IMR-90 (cell line): ENCODE measurements around the gene SLC35B4. TPM values are rescaled to one million over a fixed set of nuclear protein-coding genes. Genes with fewer than 3 reads are reported as not detected.

Experiments
- ATAC-seq: fragments of 200-7000 bp; cut with Tn5 transposase; 2 replicates; pipeline ENCODE4 v1.9.1; 2020; ENCODE audit warnings: low read depth, mild to moderate bottlenecking, moderate library complexity
- BruUV-seq: library from RNA; stranded (reverse); fragments of 400-500 nt; replicated peaks from 2 replicates; lab custom pipeline; 2021; lab: Mats Ljungman, UMichigan
- CTCF ChIA-PET: fragments of 300-600 bp; formaldehyde crosslinking; extraction: SDS; loops from one replicate; lab custom pipeline; 2021; ENCODE audit warnings: antibody characterized with exemption; lab: Yijun Ruan, JAX
- POLR2A ChIA-PET: fragments of 300-600 bp; sonication (Branson Sonifier 250); formaldehyde crosslinking; loops from one replicate; lab custom pipeline; 2022; ENCODE audit warnings: antibody characterized with exemption; ENCODE audit not compliant: unreplicated experiment; lab: Charles Lee
- DNase-seq: peaks from one replicate; pipeline ENCODE4 v3.0.0; 2013
- H2AFZ ChIP-seq: replicated peaks from 2 replicates; pipeline ENCODE3; 2013; ENCODE audit warnings: low read length, mild to moderate bottlenecking; ENCODE audit not compliant: poor library complexity
- H2AK5ac ChIP-seq: 2 replicates; pipeline ENCODE4 v1.6.1; 2013; ENCODE audit warnings: low read depth, low read length, inconsistent platforms
- H2AK9ac ChIP-seq: replicated peaks from 2 replicates; pipeline ENCODE3; 2013; ENCODE audit warnings: mild to moderate bottlenecking, low read depth, low read length, moderate library complexity; ENCODE audit not compliant: poor library complexity
- H2BK120ac ChIP-seq: 2 replicates; pipeline ENCODE4 v1.6.1; 2013; ENCODE audit warnings: low read depth, low read length, inconsistent platforms
- H2BK15ac ChIP-seq: 3 replicates; pipeline ENCODE4 v1.6.1; 2013; ENCODE audit warnings: low read depth, low read length, inconsistent platforms
- H2BK20ac ChIP-seq: 2 replicates; pipeline ENCODE4 v1.6.1; 2013; ENCODE audit warnings: low read depth, mild to moderate bottlenecking, inconsistent platforms, low read length, moderate library complexity
- H2BK5ac ChIP-seq: 2 replicates; pipeline ENCODE4 v1.6.1; 2013; ENCODE audit warnings: mild to moderate bottlenecking, low read depth, low read length, inconsistent platforms; ENCODE audit not compliant: poor library complexity, severe bottlenecking
- H3K14ac ChIP-seq: replicated peaks from 2 replicates; pipeline ENCODE4 v1.6.1; 2013; ENCODE audit warnings: low read depth, low read length, inconsistent platforms
- H3K18ac ChIP-seq: 2 replicates; pipeline ENCODE4 v1.6.1; 2013; ENCODE audit warnings: low read depth, low read length, control low read depth
- H3K23ac ChIP-seq: 2 replicates; pipeline ENCODE4 v1.6.1; 2013; ENCODE audit warnings: low read depth, low read length, inconsistent platforms
- H3K27ac ChIP-seq: 2 replicates; pipeline ENCODE4 v1.5.1; 2013; ENCODE audit warnings: mild to moderate bottlenecking, control low read depth, low read length; ENCODE audit not compliant: insufficient read depth
- H3K27me3 ChIP-seq: 2 replicates; pipeline ENCODE4 v1.6.1; 2013; ENCODE audit warnings: low read length; ENCODE audit not compliant: control insufficient read depth, insufficient read depth
- H3K36me3 ChIP-seq: 2 replicates; pipeline ENCODE4 v1.6.1; 2013; ENCODE audit warnings: low read length, mixed read lengths; ENCODE audit not compliant: control insufficient read depth, insufficient read depth
- H3K4ac ChIP-seq: 2 replicates; pipeline ENCODE4 v1.6.1; 2013; ENCODE audit warnings: low read depth, low read length, inconsistent platforms
- H3K4me1 ChIP-seq: 2 replicates; pipeline ENCODE4 v1.6.1; 2013; ENCODE audit warnings: low read length, mixed read lengths; ENCODE audit not compliant: control insufficient read depth, insufficient read depth
- H3K4me2 ChIP-seq: 2 replicates; pipeline ENCODE4 v1.6.1; 2013; ENCODE audit warnings: low read depth, mild to moderate bottlenecking, control low read depth, low read length, moderate library complexity
- H3K4me3 ChIP-seq: 2 replicates; pipeline ENCODE4 v1.5.1; 2013; ENCODE audit warnings: low read depth, mild to moderate bottlenecking, control low read depth, low read length, moderate library complexity; ENCODE audit not compliant: insufficient read depth
- H3K56ac ChIP-seq: 2 replicates; pipeline ENCODE4 v1.6.1; 2013; ENCODE audit warnings: low read length, inconsistent platforms; ENCODE audit not compliant: insufficient read depth; ENCODE audit errors: extremely low read depth
- H3K79me1 ChIP-seq, 2 experiments: 2 replicates each; pipeline ENCODE4 v1.6.1; 2013; ENCODE audit warnings: low read length in 2 of 2, inconsistent platforms in 1 of 2, low read depth in 1 of 2
- H3K9ac ChIP-seq: 2 replicates; pipeline ENCODE4 v1.6.1; 2013; ENCODE audit warnings: low read depth, low read length, control low read depth
- H3K9me1 ChIP-seq: 2 replicates; pipeline ENCODE4 v1.6.1; 2013; ENCODE audit warnings: low read length, inconsistent platforms; ENCODE audit not compliant: insufficient read depth
- H3K9me3 ChIP-seq: 2 replicates; pipeline ENCODE4 v1.6.1; 2013; ENCODE audit warnings: low read length; ENCODE audit not compliant: control insufficient read depth, insufficient read depth
- H4K20me1 ChIP-seq: 2 replicates; pipeline ENCODE4 v1.6.1; 2013; ENCODE audit warnings: low read length, inconsistent platforms; ENCODE audit not compliant: insufficient read depth
- H4K5ac ChIP-seq: 2 replicates; pipeline ENCODE4 v1.6.1; 2013; ENCODE audit warnings: mild to moderate bottlenecking, low read depth, low read length, control low read depth
- H4K8ac ChIP-seq, 2 experiments: 2 replicates each; pipeline ENCODE4 v1.6.1; 2013; ENCODE audit warnings: low read depth in 2 of 2, low read length in 2 of 2, control low read depth in 1 of 2, inconsistent platforms in 1 of 2
- H4K91ac ChIP-seq: 2 replicates; pipeline ENCODE4 v1.6.1; 2013; ENCODE audit warnings: low read depth, low read length, inconsistent platforms; ENCODE audit not compliant: insufficient read depth
- BHLHE40 ChIP-seq: fragments of 150-350 bp; IDR thresholded peaks from 2 replicates; pipeline ENCODE4 v1.6.1; 2016; ENCODE audit warnings: mild to moderate bottlenecking, low read depth, low read length
- CEBPB ChIP-seq: IDR thresholded peaks from 2 replicates; pipeline ENCODE4 v1.6.1; 2012; ENCODE audit warnings: low read depth, low read length, improper control_type of control experiment
- CHD1 ChIP-seq: IDR thresholded peaks from 2 replicates; pipeline ENCODE4 v1.6.1; 2012; ENCODE audit warnings: low read depth, low read length, improper control_type of control experiment
- MAFK ChIP-seq: IDR thresholded peaks from 2 replicates; pipeline ENCODE4 v1.6.1; 2012; ENCODE audit warnings: low read depth, low read length, improper control_type of control experiment
- MXI1 ChIP-seq: IDR thresholded peaks from 2 replicates; pipeline ENCODE4 v1.6.1; 2012; ENCODE audit warnings: low read depth, mild to moderate bottlenecking, low read length, moderate library complexity, borderline replicate concordance
- NFE2L2 ChIP-seq: fragments of 150-350 bp; IDR thresholded peaks from 2 replicates; pipeline ENCODE4 v1.6.1; 2016; ENCODE audit warnings: low read depth, mild to moderate bottlenecking, low read length
- POLR2A ChIP-seq: IDR thresholded peaks from 2 replicates; pipeline ENCODE4 v1.6.1; 2012; ENCODE audit warnings: mild to moderate bottlenecking, low read depth, low read length
- RAD21 ChIP-seq: IDR thresholded peaks from 2 replicates; pipeline ENCODE4 v1.6.1; 2012; ENCODE audit warnings: low read length, improper control_type of control experiment
- RCOR1 ChIP-seq: IDR thresholded peaks from 2 replicates; pipeline ENCODE4 v1.6.1; 2012; ENCODE audit warnings: mild to moderate bottlenecking, low read length, improper control_type of control experiment; ENCODE audit not compliant: insufficient replicate concordance
- RFX5 ChIP-seq: IDR thresholded peaks from 2 replicates; pipeline ENCODE4 v1.8.0; 2012; ENCODE audit warnings: low read depth, mild to moderate bottlenecking, low read length, moderate library complexity
- SMC3 ChIP-seq: fragments of 150-350 bp; IDR thresholded peaks from 2 replicates; pipeline ENCODE4 v1.6.1; 2016; ENCODE audit warnings: low read depth, mild to moderate bottlenecking, antibody characterized with exemption, low read length, moderate library complexity
- WGBS, 2 experiments: methylation state at CpG; one replicate each; pipeline versions ENCODE4 v1.1.5 to v1.1.7; 2013; ENCODE audit warnings: missing lambda C conversion rate in 2 of 2; ENCODE audit not compliant: insufficient read length in 1 of 2; ENCODE audit errors: extremely low coverage in 2 of 2; 5-methylcytosine and 5-hydroxymethylcytosine counted together
- dilution Hi-C: fragments of 300-500 bp; cut with HindIII; formaldehyde crosslinking; loops from one replicate; pipeline ENCODE4 v1.14.3; 2018; ENCODE audit warnings: low sequenced_read_pairs; ENCODE audit not compliant: unreplicated experiment
- in situ Hi-C: fragments of 300-500 bp; cut with MboI; formaldehyde crosslinking; loops from 3 replicates; pipeline ENCODE4 v1.14.3; 2019; ENCODE audit warnings: low sequenced_read_pairs, inconsistent platforms, mixed read lengths
- intact Hi-C: fragments of 100-400 bp; cut with micrococcal nuclease; formaldehyde crosslinking; loops from 2 replicates; pipeline ENCODE4 v1.10.0; 2022
- polyA plus RNA-seq, 3 experiments: library from polyadenylated mRNA; depleted of rRNA; stranded (reverse); fragments of >200 nt; gene quantifications; 2 replicates each; pipeline ENCODE4 v1.2.3, GENCODE V29; 2012; ENCODE audit warnings: low replicate concordance in 1 of 3
- total RNA-seq: library from RNA; depleted of rRNA; stranded (reverse); fragments of >200 nt; gene quantifications from 2 replicates; pipeline ENCODE4 v1.2.3, GENCODE V29; 2012; rRNA removed
- TF ChIP-seq, protein P1 (sequence below): fragments of 150-350 bp; IDR thresholded peaks from 2 replicates; pipeline ENCODE4 v1.6.1; 2016; ENCODE audit warnings: low read depth, mild to moderate bottlenecking, low read length, moderate library complexity, borderline replicate concordance

SLC35B4 gene
- total and polyA plus RNA-seq, 2 of the 4 experiments (the other 2 are of a cell fraction), result 10.0 to 15.6 TPM

DNA sequence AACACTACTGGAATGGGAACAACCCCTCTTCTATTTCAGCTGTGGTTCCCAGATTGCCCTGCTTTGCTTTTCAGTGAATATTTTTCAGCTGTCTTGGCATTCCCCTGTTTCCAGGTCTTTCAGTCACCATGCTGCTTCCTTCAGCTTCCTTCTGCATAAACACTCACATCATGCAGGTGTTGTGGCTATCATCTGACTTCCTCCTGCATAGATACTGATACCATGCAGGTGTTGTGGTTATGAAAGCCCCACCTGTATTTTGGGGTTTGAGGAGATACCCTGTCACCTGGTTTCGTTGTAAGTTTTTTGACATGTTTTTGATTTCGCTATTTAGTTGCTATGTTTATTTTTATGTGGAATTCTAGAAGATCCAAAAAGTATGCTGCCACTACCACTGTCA lies 71.5 kb downstream of the SLC35B4 start:
- DNase-seq (no peak), ATAC-seq (no peak)
- Histone ChIP-seq H2BK20ac (no peak overlapping the region), H2BK15ac (no peak overlapping the region), H3K27me3 (no peaks in the 10 kb centered on the region), H3K9ac (no peak overlapping the region), H3K23ac (no peak overlapping the region), H3K27ac (no peak overlapping the region), H2AFZ (no peak overlapping the region), H4K20me1 (no peaks in the 10 kb centered on the region), H3K79me1 (no peaks in the 10 kb centered on the region), H2BK120ac (no peak overlapping the region), H3K4me3 (no peak overlapping the region), H4K91ac (no peak overlapping the region), H2BK5ac (no peak overlapping the region), H3K14ac (no peak overlapping the region), H2AK9ac (no peak overlapping the region), H3K4me1 (no peaks in the 10 kb centered on the region), H3K4me2 (no peak overlapping the region), H3K18ac (no peak overlapping the region), H3K9me1 (no peaks in the 10 kb centered on the region), H3K36me3 (no peaks in the 10 kb centered on the region), H2AK5ac (no peak overlapping the region), H4K5ac (no peak overlapping the region), H3K4ac (no peak overlapping the region), H3K56ac (no peak overlapping the region), H3K9me3 (no peaks in the 10 kb centered on the region), H4K8ac (no peak overlapping the region)
- no CpG with 5 or more reads among the region's 2 CpGs for WGBS, 2 experiments
- ChIA-PET CTCF (no interaction called here), POLR2A (no interaction called here)
- in situ Hi-C loops, result no loop called here
- intact Hi-C loops, result no loop called here
- BruUV-seq, result no TSS peak
- TF ChIP-seq MXI1 (no peak), RCOR1 (no peak), BHLHE40 (no peak), CEBPB (no peak), SMC3 (no peak), NFE2L2 (no peak), RFX5 (no peak), MAFK (no peak), POLR2A (no peak), CHD1 (no peak), RAD21 (no peak)
- TF ChIP-seq, protein P1, sequence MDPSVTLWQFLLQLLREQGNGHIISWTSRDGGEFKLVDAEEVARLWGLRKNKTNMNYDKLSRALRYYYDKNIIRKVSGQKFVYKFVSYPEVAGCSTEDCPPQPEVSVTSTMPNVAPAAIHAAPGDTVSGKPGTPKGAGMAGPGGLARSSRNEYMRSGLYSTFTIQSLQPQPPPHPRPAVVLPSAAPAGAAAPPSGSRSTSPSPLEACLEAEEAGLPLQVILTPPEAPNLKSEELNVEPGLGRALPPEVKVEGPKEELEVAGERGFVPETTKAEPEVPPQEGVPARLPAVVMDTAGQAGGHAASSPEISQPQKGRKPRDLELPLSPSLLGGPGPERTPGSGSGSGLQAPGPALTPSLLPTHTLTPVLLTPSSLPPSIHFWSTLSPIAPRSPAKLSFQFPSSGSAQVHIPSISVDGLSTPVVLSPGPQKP, result no peak
- dilution Hi-C loops, result no loop called here

Other genes starting within 250 kb of the SLC35B4 start
- gene LRGUK, start 189.6 kb downstream of the SLC35B4 start, total RNA-seq, result under 0.01 TPM in 1 of 2 replicates, not detected in the other
- 0.07 and 0.24 TPM in 2 replicates for gene LRGUK, start 189.6 kb downstream of the SLC35B4 start, polyA plus RNA-seq (2012; rRNA removed)
- gene AKR1B1, start 142.2 kb upstream of the SLC35B4 start, total RNA-seq, result 72.2 and 90.9 TPM in 2 replicates
- 184 and 201 TPM in 2 replicates for gene AKR1B1, start 142.2 kb upstream of the SLC35B4 start, polyA plus RNA-seq (2012; rRNA removed)
- gene AKR1B10, start 210.6 kb upstream of the SLC35B4 start, total RNA-seq, result 0.28 and 0.54 TPM in 2 replicates
- gene AKR1B10, start 210.6 kb upstream of the SLC35B4 start, polyA plus RNA-seq (2012; rRNA removed), result 0.32 and 0.49 TPM in 2 replicates
- gene AKR1B15, start 232.2 kb upstream of the SLC35B4 start, total RNA-seq, result not detected in 2 replicates
- not detected in 2 replicates for gene AKR1B15, start 232.2 kb upstream of the SLC35B4 start, polyA plus RNA-seq (2012; rRNA removed)